ENCODE results near the gene C2CD2L. TPM values are rescaled to one million over a fixed set of nuclear protein-coding genes. Genes with fewer than 3 reads are reported as not detected.
A peak's percentile ranks its signal among the peaks of the same experiment; 100 is the strongest.
"Not testable (repeated sequence)": the region's sequence is repeated elsewhere in the genome, so short reads cannot be mapped to it uniquely, and the experiment has no call there.

Gene C2CD2L
- total RNA-seq, 2 donors from 2014 or later: 21.0 to 21.1 TPM

GRCh38 chr11:119152604-119153003 lies 45.5 kb downstream of the C2CD2L start:
- ATAC-seq (replicated peaks in 1 of 2) (no peak), DNase-seq (no peak)
- H3K27ac Mint-ChIP-seq: no peak overlapping the region
- no peaks in the 10 kb centered on the region for H3K9me3 Mint-ChIP-seq
- H3K36me3 Mint-ChIP-seq (ENCODE audit: insufficient read depth in 2 of 2): no peaks in the 10 kb centered on the region
- H3K27me3 Mint-ChIP-seq (ENCODE audit: low read depth): peaks cover 40% of the 10 kb centered on the region
- no peak overlapping the region for H3K4me3 Mint-ChIP-seq
- H3K4me1 Mint-ChIP-seq (ENCODE audit: low read depth): peaks cover 16% of the 10 kb centered on the region

- no peak overlapping the region for H3K27ac Mint-ChIP-seq
- ATAC-seq (replicated peaks in 1 of 2) (no peak), DNase-seq (no peak)
- peaks cover 34% of the 10 kb centered on the region for H3K27me3 Mint-ChIP-seq (ENCODE audit: low read depth)
- H3K4me1 Mint-ChIP-seq (ENCODE audit: low read depth): peaks cover 9% of the 10 kb centered on the region
- no peaks in the 10 kb centered on the region for H3K36me3 Mint-ChIP-seq (ENCODE audit: insufficient read depth in 2 of 2)
- H3K9me3 Mint-ChIP-seq: no peaks in the 10 kb centered on the region
- no peak overlapping the region for H3K4me3 Mint-ChIP-seq
These were observed 46.1 kb downstream of the C2CD2L start for GRCh38 chr11:119153049-119153818.

DNA sequence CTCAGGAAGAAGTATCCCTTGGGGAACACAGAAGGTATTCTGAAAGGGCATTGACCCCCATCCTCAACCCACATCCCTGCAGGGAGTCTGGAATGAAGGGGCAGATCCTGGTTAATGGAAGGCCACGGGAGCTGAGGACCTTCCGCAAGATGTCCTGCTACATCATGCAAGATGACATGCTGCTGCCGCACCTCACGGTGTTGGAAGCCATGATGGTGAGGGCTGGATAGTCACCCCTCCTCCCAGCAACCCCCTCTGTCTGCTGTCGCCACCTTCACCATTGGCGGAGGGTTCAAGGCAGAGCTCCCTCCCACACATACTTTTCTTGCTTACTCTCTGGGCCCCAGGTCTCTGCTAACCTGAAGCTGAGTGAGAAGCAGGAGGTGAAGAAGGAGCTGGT lies 47.0 kb downstream of the C2CD2L start:
- H3K9me3 Mint-ChIP-seq: no peaks in the 10 kb centered on the region
- peaks cover 4% of the 10 kb centered on the region for H3K4me1 Mint-ChIP-seq (ENCODE audit: low read depth)
- ATAC-seq (replicated peaks in 1 of 2): no peak
- peaks cover 31% of the 10 kb centered on the region for H3K27me3 Mint-ChIP-seq (ENCODE audit: low read depth)
- no peak for DNase-seq
- no peak overlapping the region for H3K4me3 Mint-ChIP-seq
- H3K36me3 Mint-ChIP-seq (ENCODE audit: insufficient read depth in 2 of 2): no peaks in the 10 kb centered on the region
- H3K27ac Mint-ChIP-seq: no peak overlapping the region

DNA sequence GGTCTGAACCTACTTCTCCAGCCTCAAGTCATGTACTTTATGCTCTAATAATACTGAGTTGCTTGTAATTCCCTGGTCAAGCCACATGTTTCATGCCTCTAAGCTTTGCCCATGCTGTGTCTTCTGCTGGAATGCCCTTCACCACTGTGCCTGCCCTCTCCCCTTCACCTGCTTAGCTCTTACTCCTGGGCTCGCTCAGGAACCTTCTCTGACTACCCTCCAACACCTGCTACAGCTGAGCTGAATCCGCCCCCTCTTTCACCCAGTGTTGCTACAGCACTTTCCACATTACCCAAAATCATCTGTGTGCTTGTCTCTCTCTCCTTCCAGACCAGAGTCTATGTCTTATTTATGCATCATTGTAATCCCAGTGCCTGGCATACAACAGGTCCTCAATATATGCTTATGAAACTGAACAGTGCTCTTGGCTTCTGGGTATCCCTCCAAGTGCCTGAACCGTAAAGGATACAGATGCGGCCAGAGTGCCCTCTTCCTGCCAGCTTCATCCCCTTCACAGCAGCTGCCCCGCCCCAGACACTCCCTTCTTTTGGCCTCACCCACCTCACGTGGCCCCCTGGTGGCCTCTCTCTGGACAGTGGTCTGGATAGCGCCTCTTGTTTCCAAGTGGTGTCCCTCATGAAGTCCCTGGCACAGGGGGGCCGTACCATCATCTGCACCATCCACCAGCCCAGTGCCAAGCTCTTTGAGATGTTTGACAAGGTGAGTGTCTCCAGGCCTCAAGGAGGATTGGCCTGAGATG lies 48.8 kb downstream of the C2CD2L start:
- Mint-ChIP-seq H3K27me3 (ENCODE audit: low read depth) (peaks cover 22% of the 10 kb centered on the region), H3K27ac (no peak overlapping the region), H3K36me3 (ENCODE audit: insufficient read depth in 2 of 2) (no peaks in the 10 kb centered on the region), H3K4me1 (ENCODE audit: low read depth) (peaks cover 4% of the 10 kb centered on the region), H3K4me3 (no peak overlapping the region), H3K9me3 (no peaks in the 10 kb centered on the region)
- DNase-seq (peak; percentile 25 to 41), ATAC-seq (replicated peaks in 1 of 2) (peak; percentile 45 to 54)

DNA sequence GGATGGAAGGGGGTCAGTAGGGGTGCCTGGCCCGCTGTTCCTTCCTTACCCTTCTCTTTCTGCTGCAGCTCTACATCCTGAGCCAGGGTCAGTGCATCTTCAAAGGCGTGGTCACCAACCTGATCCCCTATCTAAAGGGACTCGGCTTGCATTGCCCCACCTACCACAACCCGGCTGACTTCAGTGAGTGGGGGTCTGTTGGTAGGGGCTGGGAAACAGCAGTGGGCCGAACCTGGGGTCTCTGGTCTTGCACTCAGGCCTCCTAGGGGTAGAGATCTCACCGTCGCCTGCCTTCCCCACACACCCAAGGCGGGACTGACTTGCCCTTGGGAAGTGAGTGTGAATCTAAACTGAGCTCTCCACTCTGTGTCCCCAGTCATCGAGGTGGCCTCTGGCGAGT lies 49.4 kb downstream of the C2CD2L start:
- no peak overlapping the region for H3K27ac Mint-ChIP-seq
- H3K4me3 Mint-ChIP-seq: no peak overlapping the region
- no peaks in the 10 kb centered on the region for H3K36me3 Mint-ChIP-seq (ENCODE audit: insufficient read depth in 2 of 2)
- peaks cover 4% of the 10 kb centered on the region for H3K4me1 Mint-ChIP-seq (ENCODE audit: low read depth)
- DNase-seq (no peak), ATAC-seq (replicated peaks in 1 of 2) (no peak)
- no peaks in the 10 kb centered on the region for H3K9me3 Mint-ChIP-seq
- H3K27me3 Mint-ChIP-seq (ENCODE audit: low read depth): peaks cover 16% of the 10 kb centered on the region

DNA sequence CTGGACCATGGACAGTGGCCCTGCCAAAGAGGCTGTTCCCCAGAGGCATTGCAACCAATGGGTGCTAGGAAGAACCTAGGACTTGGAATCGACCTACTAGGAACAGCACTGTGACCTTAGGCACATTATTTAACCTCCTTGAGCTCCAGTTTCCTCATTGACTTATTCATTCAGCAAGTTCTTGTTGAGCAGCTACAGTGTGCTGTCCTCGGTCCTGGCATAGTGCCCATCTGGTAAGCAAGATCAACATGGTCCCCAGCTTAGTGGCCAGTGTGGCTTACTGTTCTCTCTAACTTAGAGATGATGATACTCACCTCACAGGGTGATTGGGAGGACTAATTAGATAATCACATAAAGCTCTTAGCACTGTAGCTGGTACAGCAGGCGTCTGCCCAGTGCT lies 49.9 kb downstream of the C2CD2L start:
- H3K4me1 Mint-ChIP-seq (ENCODE audit: low read depth): peaks cover 4% of the 10 kb centered on the region
- H3K36me3 Mint-ChIP-seq (ENCODE audit: insufficient read depth in 2 of 2): no peaks in the 10 kb centered on the region
- ATAC-seq (replicated peaks in 1 of 2) (no peak), DNase-seq (no peak)
- H3K9me3 Mint-ChIP-seq: no peaks in the 10 kb centered on the region
- no peak overlapping the region for H3K4me3 Mint-ChIP-seq
- peaks cover 13% of the 10 kb centered on the region for H3K27me3 Mint-ChIP-seq (ENCODE audit: low read depth)
- H3K27ac Mint-ChIP-seq: no peak overlapping the region

DNA sequence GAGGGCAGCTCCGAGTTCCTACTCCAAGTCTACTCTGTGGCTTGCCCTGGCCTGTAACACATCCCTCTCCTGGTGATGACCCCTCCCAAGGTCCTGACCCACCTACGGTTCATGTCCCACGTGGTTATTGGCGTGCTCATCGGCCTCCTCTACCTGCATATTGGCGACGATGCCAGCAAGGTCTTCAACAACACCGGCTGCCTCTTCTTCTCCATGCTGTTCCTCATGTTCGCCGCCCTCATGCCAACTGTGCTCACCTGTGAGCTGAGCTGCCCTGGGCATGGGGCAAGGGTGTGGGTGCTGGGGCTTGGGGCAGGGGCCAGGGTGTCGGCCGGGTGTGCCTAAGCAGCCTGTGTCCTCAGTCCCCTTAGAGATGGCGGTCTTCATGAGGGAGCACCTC lies 51.3 kb downstream of the C2CD2L start:
- no peaks in the 10 kb centered on the region for H3K9me3 Mint-ChIP-seq
- H3K27ac Mint-ChIP-seq: no peak overlapping the region
- peaks cover 7% of the 10 kb centered on the region for H3K27me3 Mint-ChIP-seq (ENCODE audit: low read depth)
- no peak overlapping the region for H3K4me3 Mint-ChIP-seq
- ATAC-seq (replicated peaks in 1 of 2) (no peak), DNase-seq (no peak)
- H3K4me1 Mint-ChIP-seq (ENCODE audit: low read depth): peaks cover 4% of the 10 kb centered on the region
- no peaks in the 10 kb centered on the region for H3K36me3 Mint-ChIP-seq (ENCODE audit: insufficient read depth in 2 of 2)

- peaks cover 4% of the 10 kb centered on the region for H3K4me1 Mint-ChIP-seq (ENCODE audit: low read depth)
- peaks cover 7% of the 10 kb centered on the region for H3K27me3 Mint-ChIP-seq (ENCODE audit: low read depth)
- no peak overlapping the region for H3K4me3 Mint-ChIP-seq
- ATAC-seq (replicated peaks in 1 of 2): no peak
- no peaks in the 10 kb centered on the region for H3K9me3 Mint-ChIP-seq
- no peak overlapping the region for H3K27ac Mint-ChIP-seq
- DNase-seq: no peak
- no peaks in the 10 kb centered on the region for H3K36me3 Mint-ChIP-seq (ENCODE audit: insufficient read depth in 2 of 2)
These were observed 53.0 kb downstream of the C2CD2L start for GRCh38 chr11:119160151-119160550.

DNA sequence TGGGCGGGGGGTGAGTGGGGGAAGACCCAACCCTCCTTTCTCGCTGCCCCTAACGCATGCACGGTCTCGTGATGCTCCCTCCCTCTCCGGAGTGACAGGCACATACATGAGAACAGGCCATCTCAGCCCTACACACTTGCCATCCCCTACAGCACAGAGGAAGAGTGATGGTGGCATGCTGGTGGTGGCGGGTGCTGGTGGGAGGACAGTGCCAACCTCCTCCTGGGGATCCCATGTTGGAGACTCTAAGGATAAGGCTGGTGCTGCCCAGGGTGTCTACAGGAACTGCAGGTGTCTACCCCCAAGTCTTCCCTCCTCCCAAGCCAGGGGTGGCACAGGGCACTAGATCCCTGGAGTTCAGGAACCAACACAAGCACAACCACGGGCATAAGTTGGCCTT lies 54.7 kb downstream of the C2CD2L start:
- H3K36me3 Mint-ChIP-seq (ENCODE audit: insufficient read depth in 2 of 2): no peaks in the 10 kb centered on the region
- H3K4me1 Mint-ChIP-seq (ENCODE audit: low read depth): no peaks in the 10 kb centered on the region
- no peaks in the 10 kb centered on the region for H3K9me3 Mint-ChIP-seq
- no peak overlapping the region for H3K4me3 Mint-ChIP-seq
- no peak for DNase-seq
- no peak for ATAC-seq (replicated peaks in 1 of 2)
- H3K27ac Mint-ChIP-seq: no peak overlapping the region
- H3K27me3 Mint-ChIP-seq (ENCODE audit: low read depth): no peaks in the 10 kb centered on the region

GRCh38 chr11:119166368-119167076 lies 59.4 kb downstream of the C2CD2L start:
- Mint-ChIP-seq H3K27ac (no peak overlapping the region), H3K27me3 (ENCODE audit: low read depth) (no peaks in the 10 kb centered on the region), H3K4me1 (ENCODE audit: low read depth) (peaks cover 18% of the 10 kb centered on the region), H3K4me3 (no peak overlapping the region), H3K9me3 (no peaks in the 10 kb centered on the region), H3K36me3 (ENCODE audit: insufficient read depth in 2 of 2) (no peaks in the 10 kb centered on the region)
- ATAC-seq (replicated peaks in 1 of 2) (no peak), DNase-seq (no peak)

DNA sequence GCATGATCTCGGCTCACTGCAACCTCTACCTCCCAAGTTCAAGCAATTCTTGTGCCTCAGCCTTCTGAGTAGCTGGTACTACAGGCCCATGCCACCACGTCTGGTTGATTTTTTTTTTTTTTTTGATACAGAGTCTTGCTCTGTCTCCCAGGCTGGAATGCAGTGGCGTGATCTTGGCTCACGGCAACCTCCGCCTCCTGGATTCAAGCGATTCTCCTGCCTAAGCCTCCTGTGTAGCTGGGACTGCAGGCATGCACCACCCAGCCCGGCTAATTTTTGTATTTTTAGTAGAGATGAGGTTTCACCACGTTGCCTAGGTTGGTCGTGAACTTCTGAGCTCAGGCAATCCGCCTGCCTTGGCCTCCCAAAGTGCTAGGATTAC lies 59.9 kb downstream of the C2CD2L start:
- ATAC-seq (replicated peaks in 1 of 2); H3K9me3 Mint-ChIP-seq; H3K36me3 Mint-ChIP-seq (ENCODE audit: insufficient read depth in 2 of 2); H3K27ac Mint-ChIP-seq; H3K4me3 Mint-ChIP-seq; H3K27me3 Mint-ChIP-seq (ENCODE audit: low read depth); DNase-seq: not testable (repeated sequence)
- H3K4me1 Mint-ChIP-seq (ENCODE audit: low read depth): peaks cover 18% of the 10 kb centered on the region

GRCh38 chr11:119167933-119168332 lies 60.8 kb downstream of the C2CD2L start:
- DNase-seq (no peak), ATAC-seq (replicated peaks in 1 of 2) (no peak)
- Mint-ChIP-seq H3K4me1 (ENCODE audit: low read depth) (peaks cover 18% of the 10 kb centered on the region), H3K36me3 (ENCODE audit: insufficient read depth in 2 of 2) (no peaks in the 10 kb centered on the region), H3K27me3 (ENCODE audit: low read depth) (no peaks in the 10 kb centered on the region), H3K9me3 (no peaks in the 10 kb centered on the region), H3K4me3 (peak overlapping the region; percentile 70 to 95), H3K27ac (no peak overlapping the region)
